Measurements from ENCODE around the gene RDH13.

RDH13 gene

GRCh38 chr19:55031178-55031577 lies 31.8 kb downstream of the RDH13 start:
- no peak for TF ChIP-seq PPARA (CRISPR knock-in tag; IDR thresholded peaks at IDR 0.05; ENCODE audit: borderline replicate concordance)
- TF ChIP-seq ZNF70 (CRISPR knock-in tag; IDR thresholded peaks at IDR 0.05): no peak
- TF ChIP-seq POU6F1 (CRISPR knock-in tag; IDR thresholded peaks at IDR 0.05; ENCODE audit: borderline replicate concordance, low read depth): no peak
- no peak for TF ChIP-seq SNAI2 (CRISPR knock-in tag; IDR thresholded peaks at IDR 0.05)
- TF ChIP-seq ARNTL (CRISPR knock-in tag; IDR thresholded peaks at IDR 0.05; ENCODE audit: borderline replicate concordance, low read depth): no peak
- TF ChIP-seq ESRRG (CRISPR knock-in tag; IDR thresholded peaks at IDR 0.05): no peak
- TF ChIP-seq CREB5 (CRISPR knock-in tag; IDR thresholded peaks at IDR 0.05; ENCODE audit: low read depth): no peak
- no peak for TF ChIP-seq ZNF565 (CRISPR knock-in tag; conservative IDR thresholded peaks at IDR 0.05; ENCODE audit: low read depth)
- TF ChIP-seq TSHZ2 (CRISPR knock-in tag; IDR thresholded peaks at IDR 0.05): no peak
- no peak for TF ChIP-seq TCF4 (CRISPR knock-in tag; IDR thresholded peaks at IDR 0.05; ENCODE audit: borderline replicate concordance)
- TF ChIP-seq ISL1 (CRISPR knock-in tag; IDR thresholded peaks at IDR 0.05): no peak
- TF ChIP-seq OSR1 (CRISPR knock-in tag; IDR thresholded peaks at IDR 0.05): no peak
- TF ChIP-seq TOX (CRISPR knock-in tag; IDR thresholded peaks at IDR 0.05; ENCODE audit: borderline replicate concordance): no peak
- TF ChIP-seq BACH2 (CRISPR knock-in tag; IDR thresholded peaks at IDR 0.05; ENCODE audit: borderline replicate concordance): no peak
- TF ChIP-seq PATZ1 (CRISPR knock-in tag; IDR thresholded peaks at IDR 0.05; ENCODE audit: borderline replicate concordance): no peak
- no peak for TF ChIP-seq ZC3H10 (CRISPR knock-in tag; IDR thresholded peaks at IDR 0.05)
- no peak for TF ChIP-seq GLIS3 (CRISPR knock-in tag; IDR thresholded peaks at IDR 0.05)
- no peak for TF ChIP-seq RARB (CRISPR knock-in tag; IDR thresholded peaks at IDR 0.05)
- no peak for ATAC-seq

- ATAC-seq: no peak
- TF ChIP-seq CREB5 (CRISPR knock-in tag; IDR thresholded peaks at IDR 0.05; ENCODE audit: low read depth): no peak
- TF ChIP-seq RARB (CRISPR knock-in tag; IDR thresholded peaks at IDR 0.05): no peak
- TF ChIP-seq POU6F1 (CRISPR knock-in tag; IDR thresholded peaks at IDR 0.05; ENCODE audit: borderline replicate concordance, low read depth): no peak
- no peak for TF ChIP-seq ZNF70 (CRISPR knock-in tag; IDR thresholded peaks at IDR 0.05)
- no peak for TF ChIP-seq ZFP30 (CRISPR knock-in tag; IDR thresholded peaks at IDR 0.05)
- no peak for TF ChIP-seq ZFP3 (CRISPR knock-in tag; IDR thresholded peaks at IDR 0.05)
- TF ChIP-seq ZNF8 (CRISPR knock-in tag; IDR thresholded peaks at IDR 0.05): no peak
- TF ChIP-seq PATZ1 (CRISPR knock-in tag; IDR thresholded peaks at IDR 0.05; ENCODE audit: borderline replicate concordance): no peak
- no peak for TF ChIP-seq ISL1 (CRISPR knock-in tag; IDR thresholded peaks at IDR 0.05)
Observed at GRCh38 chr19:55028757-55029156, 34.2 kb downstream of the RDH13 start.

Data from SK-N-SH treated with all-trans-retinoic acid at 6 μM for 48 hours (cell line).